Retinal pigment epithelial cell (primary cell): Measurements from ENCODE around the gene TBX3.
A peak's percentile ranks its signal among the peaks of the same experiment; 100 is the strongest.

ENCODE experiments used
- DNase-seq: peaks from one replicate; pipeline ENCODE4 v3.0.0-alpha.2; 2010; ENCODE audit warnings: low read depth
- H3K4me3 ChIP-seq: 2 replicates; pipeline ENCODE4 v1.5.1; 2011; ENCODE audit warnings: mild to moderate bottlenecking, low read length, control low read depth, moderate library complexity
- TF ChIP-seq, protein P1 (sequence below): conservative IDR thresholded peaks from 2 replicates; pipeline ENCODE4 v1.5.1; 2011; ENCODE audit warnings: low read depth, low read length, control low read depth, inconsistent platforms

The TBX3 gene

DNA sequence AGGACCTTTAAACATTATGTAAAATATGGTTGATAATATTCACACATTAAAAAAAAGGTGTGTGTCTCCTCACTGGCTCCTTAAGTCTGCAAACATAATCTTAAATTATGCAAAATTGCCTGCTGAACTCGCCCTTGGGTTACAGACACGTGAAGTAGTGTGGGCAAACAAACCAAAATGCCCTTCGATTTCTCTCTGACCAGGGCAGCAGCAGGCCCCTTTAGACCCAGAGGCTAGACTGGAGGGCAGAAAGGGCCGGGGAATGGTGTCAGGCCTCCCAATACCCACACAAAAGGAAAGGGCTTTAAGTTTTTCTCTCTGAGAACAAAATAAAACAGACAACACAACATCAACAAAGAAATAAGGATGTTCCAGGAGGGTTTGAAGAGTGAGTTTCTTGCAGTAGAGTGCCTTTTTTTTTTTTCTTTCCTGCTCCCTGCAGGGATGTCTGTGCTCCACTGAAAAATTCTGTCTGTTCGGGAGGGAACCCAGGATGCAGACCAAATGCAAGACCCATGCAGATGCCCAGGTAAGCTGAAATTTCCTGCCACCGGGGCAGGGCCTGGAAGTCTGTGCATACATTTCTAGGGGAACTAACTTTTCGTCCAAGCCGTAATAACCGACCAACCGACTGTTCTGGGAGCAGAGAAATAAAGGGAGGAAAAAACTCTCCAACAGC lies 1.7 kb downstream of the TBX3 start:
- TF ChIP-seq, protein P1, sequence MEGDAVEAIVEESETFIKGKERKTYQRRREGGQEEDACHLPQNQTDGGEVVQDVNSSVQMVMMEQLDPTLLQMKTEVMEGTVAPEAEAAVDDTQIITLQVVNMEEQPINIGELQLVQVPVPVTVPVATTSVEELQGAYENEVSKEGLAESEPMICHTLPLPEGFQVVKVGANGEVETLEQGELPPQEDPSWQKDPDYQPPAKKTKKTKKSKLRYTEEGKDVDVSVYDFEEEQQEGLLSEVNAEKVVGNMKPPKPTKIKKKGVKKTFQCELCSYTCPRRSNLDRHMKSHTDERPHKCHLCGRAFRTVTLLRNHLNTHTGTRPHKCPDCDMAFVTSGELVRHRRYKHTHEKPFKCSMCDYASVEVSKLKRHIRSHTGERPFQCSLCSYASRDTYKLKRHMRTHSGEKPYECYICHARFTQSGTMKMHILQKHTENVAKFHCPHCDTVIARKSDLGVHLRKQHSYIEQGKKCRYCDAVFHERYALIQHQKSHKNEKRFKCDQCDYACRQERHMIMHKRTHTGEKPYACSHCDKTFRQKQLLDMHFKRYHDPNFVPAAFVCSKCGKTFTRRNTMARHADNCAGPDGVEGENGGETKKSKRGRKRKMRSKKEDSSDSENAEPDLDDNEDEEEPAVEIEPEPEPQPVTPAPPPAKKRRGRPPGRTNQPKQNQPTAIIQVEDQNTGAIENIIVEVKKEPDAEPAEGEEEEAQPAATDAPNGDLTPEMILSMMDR, result no peak
- DNase-seq, result no peak
- H3K4me3 ChIP-seq, result peak overlapping the region; percentile 10

DNA sequence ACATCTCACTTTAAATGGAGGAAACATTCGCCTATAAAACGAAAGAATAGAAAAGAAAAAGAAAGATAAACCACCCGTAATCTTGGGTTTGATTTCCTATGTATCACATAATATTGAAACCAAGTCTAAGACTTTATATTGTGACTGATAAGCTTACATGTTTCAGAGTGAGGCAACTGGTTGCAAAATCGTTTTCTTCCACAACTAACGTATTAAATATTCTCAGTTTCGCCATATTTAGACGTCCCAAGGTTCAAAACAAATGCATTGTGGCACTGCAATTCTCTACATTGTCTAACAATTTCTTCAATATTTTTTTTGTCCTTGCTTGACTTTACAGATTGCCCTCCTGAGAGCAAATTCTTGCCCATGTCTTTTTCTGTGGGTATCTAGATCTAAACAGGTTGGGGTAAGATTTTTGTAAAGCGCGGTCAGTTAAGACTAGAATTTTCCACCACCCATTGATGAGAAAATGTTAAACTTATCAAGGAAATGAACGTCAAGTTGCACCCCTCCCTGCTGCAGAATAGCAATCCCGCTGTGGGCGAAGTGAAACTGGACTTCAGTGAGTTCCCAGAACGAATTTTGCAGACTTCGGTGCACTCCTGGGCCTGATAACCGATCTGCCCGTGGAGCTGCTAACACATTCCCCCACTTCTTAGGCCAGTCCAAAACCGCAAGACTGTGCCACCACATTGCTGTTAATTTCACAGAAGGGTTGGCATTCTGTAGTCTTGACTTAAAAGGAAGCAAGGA lies 2.7 kb downstream of the TBX3 start:
- no peak for DNase-seq
- H3K4me3 ChIP-seq, result no peak overlapping the region
- TF ChIP-seq, protein P1, result no peak

DNA sequence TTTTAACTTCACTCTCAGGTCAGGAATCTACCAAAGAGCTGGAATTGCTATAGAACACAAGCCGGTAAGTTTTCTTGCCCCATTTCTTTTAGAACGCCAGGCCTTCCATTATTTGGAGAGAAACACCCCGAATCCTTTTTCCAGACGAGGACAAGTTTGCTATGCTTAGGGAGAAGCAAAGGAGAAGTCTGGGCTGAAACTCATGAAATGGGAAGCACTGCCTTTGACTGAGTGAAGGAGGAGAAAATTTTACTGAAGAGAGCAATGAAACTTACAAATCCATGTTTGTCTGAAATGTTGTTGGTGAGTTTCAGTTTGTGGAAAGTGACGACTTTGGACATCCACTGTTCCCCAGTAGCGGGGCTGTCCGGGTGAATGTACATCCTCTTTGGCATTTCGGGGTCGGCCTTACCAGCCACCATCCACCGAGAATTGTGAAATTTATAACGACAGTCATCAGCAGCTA lies 3.3 kb downstream of the TBX3 start:
- no peak overlapping the region for H3K4me3 ChIP-seq
- TF ChIP-seq, protein P1, result no peak

DNA sequence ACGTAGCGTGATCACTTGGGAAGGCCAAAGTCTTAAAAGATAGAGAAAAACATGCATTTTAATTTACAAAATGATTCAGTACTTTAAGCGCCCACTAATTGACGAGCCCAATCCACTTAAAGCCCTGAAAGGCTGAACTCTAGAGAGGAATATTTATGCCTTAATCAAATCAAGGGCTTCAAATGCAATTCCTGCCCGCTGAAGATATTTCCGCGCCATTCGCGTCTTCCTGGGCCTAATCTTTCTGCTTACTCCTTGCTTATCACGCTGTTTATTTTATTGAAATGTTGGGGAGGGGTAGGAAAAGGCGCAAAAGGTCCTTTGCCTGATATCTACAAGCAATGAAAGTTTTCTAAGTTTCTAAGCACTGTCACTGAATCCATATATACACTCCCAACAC lies 4.0 kb downstream of the TBX3 start:
- DNase-seq, result no peak
- TF ChIP-seq, protein P1, result no peak
- H3K4me3 ChIP-seq, result no peak overlapping the region

More for the DNA sequence above, 3.3 kb downstream of the TBX3 start:
- DNase-seq, result no peak

DNA sequence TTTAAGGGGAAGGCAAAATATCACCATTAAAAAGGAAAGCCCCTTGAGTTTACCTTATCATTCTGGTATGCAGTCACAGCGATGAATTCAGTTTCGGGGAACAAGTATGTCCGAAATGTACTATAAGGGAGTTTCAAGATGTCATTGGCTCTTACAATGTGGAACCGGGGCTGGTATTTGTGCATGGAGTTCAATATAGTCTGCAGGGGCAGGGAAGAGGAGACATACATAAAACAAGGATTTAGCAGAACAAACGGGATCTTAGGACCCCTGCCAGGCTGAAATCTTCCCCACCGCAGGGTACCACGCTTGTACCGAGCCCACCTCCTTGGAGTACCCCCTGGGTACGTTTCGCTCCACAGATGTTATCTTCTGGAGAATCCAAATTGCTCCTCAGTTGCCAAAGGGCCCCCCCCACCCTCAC lies 4.5 kb downstream of the TBX3 start:
- no peak for DNase-seq
- TF ChIP-seq, protein P1, result no peak
- no peak overlapping the region for H3K4me3 ChIP-seq

DNA sequence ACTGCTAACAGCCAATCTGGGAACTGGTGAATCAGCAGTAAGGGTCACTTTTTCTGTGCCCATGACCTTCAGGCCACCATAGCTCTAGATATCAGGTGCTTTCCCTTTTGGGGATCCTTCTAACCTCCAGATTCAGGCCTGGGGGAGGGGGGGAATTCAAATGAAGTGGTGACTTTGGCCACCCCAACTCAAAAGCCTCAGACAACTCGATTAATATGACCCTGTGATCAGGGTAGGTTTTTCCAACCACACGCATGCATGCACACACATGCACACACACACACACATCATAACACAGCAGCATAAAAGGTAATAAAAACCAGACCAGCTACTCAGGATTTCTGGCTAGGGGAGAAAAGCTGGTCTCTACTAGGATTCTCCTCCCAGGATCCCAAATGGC lies 5.3 kb downstream of the TBX3 start:
- no peak overlapping the region for H3K4me3 ChIP-seq
- DNase-seq, result no peak
- TF ChIP-seq, protein P1, result no peak
